ENCODE data around the gene CRK.
"Not testable (repeated sequence)": the region's sequence is repeated elsewhere in the genome, so short reads cannot be mapped to it uniquely, and the experiment has no call there.

The CRK gene

GRCh38 chr17:1386675-1387190 is 69.3 kb downstream of the CRK start:
- not testable (repeated sequence) for DNase-seq (ENCODE audit: low read depth)

DNA sequence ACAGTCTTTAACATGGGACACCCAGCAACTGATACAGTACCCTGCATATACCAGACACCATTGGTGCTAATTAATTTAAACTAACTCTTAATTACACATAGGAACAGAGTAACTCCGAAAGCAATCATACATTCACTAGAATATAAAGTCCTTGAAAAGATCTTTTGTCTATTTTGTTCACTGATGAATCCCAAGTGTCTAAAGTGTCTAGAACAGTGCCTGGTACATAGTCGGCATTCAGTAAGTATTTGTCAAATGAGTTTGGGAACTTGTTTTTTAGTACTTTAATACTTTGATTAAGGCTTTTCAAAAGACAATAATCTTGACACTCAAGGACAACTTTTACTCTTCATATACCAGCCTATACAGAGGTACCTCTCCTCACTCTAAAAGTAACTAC is 69.8 kb downstream of the CRK start:
- no peak for DNase-seq (ENCODE audit: low read depth)

GRCh38 chr17:1385861-1386260 is 70.2 kb downstream of the CRK start:
- no peak for DNase-seq (ENCODE audit: low read depth)

GRCh38 chr17:1384905-1385435 is 71.1 kb downstream of the CRK start:
- DNase-seq (ENCODE audit: low read depth), result no peak

GRCh38 chr17:1379930-1380313 is 76.1 kb downstream of the CRK start:
- no peak for DNase-seq (ENCODE audit: low read depth)

DNA sequence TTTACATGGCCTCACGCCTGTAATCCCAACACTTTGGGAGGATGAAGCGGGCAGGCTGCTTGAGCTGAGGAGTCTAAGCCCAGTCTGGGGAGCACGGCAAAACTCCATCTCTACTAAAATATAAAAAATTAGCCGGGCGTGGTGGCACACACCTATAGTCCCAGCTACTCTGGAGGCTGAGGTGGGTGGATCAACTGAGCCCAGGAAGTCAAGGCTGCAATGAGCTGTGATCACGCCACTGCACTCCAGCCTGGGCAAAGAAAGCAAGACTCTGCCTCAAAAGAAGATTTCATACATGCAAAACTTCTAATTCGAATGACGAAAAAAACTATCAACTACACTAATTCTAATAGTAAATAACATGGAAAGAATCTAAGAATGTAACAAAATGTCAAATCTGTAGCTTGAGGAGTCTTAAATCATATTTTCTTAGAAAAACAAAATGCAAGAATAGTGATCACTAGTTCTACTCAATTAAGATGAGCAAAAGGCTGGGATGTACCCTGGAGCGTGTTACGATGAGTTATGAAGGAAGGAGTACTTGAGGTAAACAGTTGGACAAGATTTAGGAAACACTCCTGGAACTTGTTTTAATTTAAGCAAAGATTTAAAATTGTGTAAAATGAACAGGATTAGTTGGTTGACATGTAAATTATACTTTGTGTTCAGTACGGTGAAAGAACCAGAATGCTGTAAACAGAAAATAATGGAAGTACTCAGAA is 76.7 kb downstream of the CRK start:
- no peak for DNase-seq (ENCODE audit: low read depth)

GRCh38 chr17:1378476-1378860 is 77.6 kb downstream of the CRK start:
- not testable (repeated sequence) for DNase-seq (ENCODE audit: low read depth)

DNA sequence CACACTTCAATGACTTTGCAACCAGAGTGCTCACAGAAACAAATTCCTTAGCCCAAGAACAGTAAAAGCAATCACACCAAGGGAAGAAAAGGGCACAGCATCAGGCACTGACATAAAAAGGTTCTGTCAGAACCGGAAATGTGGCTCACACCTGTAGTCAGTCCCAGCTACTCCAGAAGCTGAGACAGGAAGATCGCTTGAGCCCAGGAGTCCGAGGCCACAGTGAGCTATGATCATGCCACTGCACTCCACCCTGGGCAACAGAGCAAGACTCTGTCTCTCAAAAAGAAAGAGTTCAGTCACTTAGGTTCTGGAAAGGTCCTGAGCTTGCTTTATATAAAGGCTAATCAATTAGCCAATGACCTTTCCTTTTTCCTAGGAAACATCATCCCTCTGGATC is 78.7 kb downstream of the CRK start:
- no peak for DNase-seq (ENCODE audit: low read depth)

- DNase-seq (ENCODE audit: low read depth), result no peak
Observed at GRCh38 chr17:1376061-1376460, 80.0 kb downstream of the CRK start.

DNA sequence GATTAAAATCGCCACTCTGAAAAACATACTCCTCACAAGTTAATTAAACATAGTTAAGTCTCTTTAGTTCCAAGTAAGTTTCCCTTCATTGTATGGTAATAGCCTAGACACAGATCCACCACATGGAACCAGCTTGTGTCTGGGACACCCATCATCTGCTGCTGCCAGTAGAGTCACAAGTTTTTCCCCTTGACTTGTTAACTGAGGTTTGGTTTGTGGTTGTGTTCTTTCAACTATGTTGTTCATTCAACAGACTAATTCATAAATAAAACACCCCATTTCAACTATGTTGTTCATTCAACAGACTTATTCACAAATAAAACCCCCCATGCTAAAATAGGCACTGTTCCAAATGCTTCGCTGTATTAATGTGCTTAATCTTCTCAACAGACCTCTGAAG is 80.4 kb downstream of the CRK start:
- no peak for DNase-seq (ENCODE audit: low read depth)

- DNase-seq (ENCODE audit: low read depth), result no peak
Observed at GRCh38 chr17:1374431-1375177, 81.4 kb downstream of the CRK start.

GRCh38 chr17:1373707-1374237 is 82.3 kb downstream of the CRK start:
- no peak for DNase-seq (ENCODE audit: low read depth)

- no peak for DNase-seq (ENCODE audit: low read depth)
Observed at GRCh38 chr17:1372618-1373017, 83.4 kb downstream of the CRK start.

GRCh38 chr17:1371893-1372590 is 84.0 kb downstream of the CRK start:
- no peak for DNase-seq (ENCODE audit: low read depth)
